ENCODE results near the gene IFT20. TPM values are rescaled to one million over a fixed set of nuclear protein-coding genes. Genes with fewer than 3 reads are reported as not detected.

IFT20 gene
- total and polyA plus RNA-seq, 2 donors (not counting 3 experiments of a cell fraction or from before 2014, with no cell fraction given): 26.5 to 45.0 TPM

- dilution Hi-C loops (cut with MboI; ENCODE audit: extremely low pct_ligation_motif_present, low sequenced_read_pairs): no loop called here
- Histone ChIP-seq H3K9me1 (replicated peaks; ENCODE audit: control insufficient read depth, extremely low read depth, insufficient read depth, low read length) (no peaks in the 10 kb centered on the region), H3K9ac (replicated peaks; ENCODE audit: extremely low read depth, insufficient read depth, low read length) (no peak overlapping the region), H3K27ac (ENCODE audit: insufficient read depth, low read depth, low read length) (no peak overlapping the region), H2AFZ (ENCODE audit: low read depth, low read length) (no peak overlapping the region), H3K4me3 (replicated peaks in 1 of 3; ENCODE audit: insufficient read depth in 1 of 3, low read depth in 1 of 3, low read length in 3 of 3) (no peak overlapping the region), H3K36me3 (ENCODE audit: control insufficient read depth in 2 of 2, extremely low read depth in 1 of 2, insufficient read depth in 2 of 2, low read length in 2 of 2) (peaks cover 0 to 9% of the 10 kb centered on the region in 2 experiments), H3K4me1 (ENCODE audit: control insufficient read depth, extremely low read depth, insufficient read depth, low read length) (peaks cover 9% of the 10 kb centered on the region), H3K79me2 (ENCODE audit: control insufficient read depth, insufficient read depth, low read length) (no peaks in the 10 kb centered on the region), H3K27me3 (ENCODE audit: control insufficient read depth in 2 of 2, insufficient read depth in 2 of 2, low read length in 2 of 2) (no peaks in the 10 kb centered on the region), H3K9me3 (replicated peaks; ENCODE audit: control insufficient read depth, insufficient read depth, low read length) (no peaks in the 10 kb centered on the region), H4K20me1 (replicated peaks; ENCODE audit: control insufficient read depth, extremely low read depth, insufficient read depth, low read length) (no peaks in the 10 kb centered on the region), H3K4me2 (ENCODE audit: insufficient read depth, low read length) (no peak overlapping the region)
- intact Hi-C loops (cut with micrococcal nuclease): no loop called here
- FAIRE-seq (no peak), DNase-seq (ENCODE audit: low read depth, low spot score) (no peak)
- TF ChIP-seq MAX (IDR thresholded peaks at IDR 0.05; ENCODE audit: insufficient read depth, insufficient read length) (no peak), EZH2 (IDR thresholded peaks at IDR 0.05; ENCODE audit: borderline replicate concordance, low read depth, low read length, severe bottlenecking) (no peak), POLR2A (IDR thresholded peaks at IDR 0.05; ENCODE audit: low read depth, low read length) (no peak), POLR2AphosphoS5 (IDR thresholded peaks at IDR 0.05; ENCODE audit: insufficient read depth, low read depth, low read length) (no peak), GATA2 (IDR thresholded peaks at IDR 0.05; ENCODE audit: insufficient read depth, insufficient read length, low read depth, low read length) (no peak), JUN (IDR thresholded peaks at IDR 0.05; ENCODE audit: borderline replicate concordance, insufficient read depth, insufficient read length, low read depth) (no peak), CTCF (IDR thresholded peaks at IDR 0.05; ENCODE audit: extremely low read depth in 1 of 2, insufficient read depth in 1 of 2, low read depth in 1 of 2, low read length in 2 of 2) (no peak), FOS (IDR thresholded peaks at IDR 0.05; ENCODE audit: borderline replicate concordance, insufficient read depth, low read length) (no peak), MYC (IDR thresholded peaks at IDR 0.05; ENCODE audit: low read depth, low read length) (no peak)
- CTCF ChIA-PET: interaction anchor here (0.8 to 6.7 kb wide), 3 partner anchors 32 to 49 kb away, joined by 3 to 36 read pairs (median 8); partner anchors contain the start of gene TNFAIP1
- POLR2A ChIA-PET: no interaction called here
- no TSS peak for BruUV-seq (replicated peaks)
Measured at GRCh38 chr17:28367641-28368305, 32.5 kb upstream of the IFT20 start.

All from endothelial cell of umbilical vein (primary cell).